Gastroesophageal sphincter (tissue), 4 donors: ENCODE data around the gene TMX4. TPM values are rescaled to one million over a fixed set of nuclear protein-coding genes. Genes with fewer than 3 reads are reported as not detected.

Experiments
- ATAC-seq: fragments of 150-250 bp; one replicate; pipeline ENCODE4 v1.9.1; 2016; ENCODE audit warnings: mild to moderate bottlenecking, moderate library complexity
- H3K27ac ChIP-seq, 4 donors: fragments of 200-600 bp; sonication (generic) in 3 of 4; 1 replicate in 3 of 4; 2 replicates in 1 of 4; pipeline ENCODE4 v1.5.1; 2016 to 2019
- H3K27me3 ChIP-seq: fragments of 200-600 bp; sonication (generic); one replicate; pipeline ENCODE4 v1.5.1; 2019
- H3K36me3 ChIP-seq, 2 donors: fragments of 200-600 bp; sonication (generic); one replicate each; pipeline ENCODE4 v1.5.1; 2019; ENCODE audit warnings: control low read depth in 1 of 2
- H3K4me1 ChIP-seq, 3 donors: fragments of 200-600 bp; sonication (generic); 1 replicate in 2 of 3; 2 replicates in 1 of 3; pipeline ENCODE4 v1.5.1; 2016 to 2019; ENCODE audit warnings: control low read depth in 2 of 3
- H3K4me3 ChIP-seq, 2 donors: fragments of 200-600 bp; sonication (generic); one replicate each; pipeline ENCODE4 v1.5.1; 2019; ENCODE audit warnings: mild to moderate bottlenecking in 1 of 2, moderate library complexity in 1 of 2
- H3K9me3 ChIP-seq, 3 donors: fragments of 200-600 bp; sonication (generic); one replicate each; pipeline ENCODE4 v1.5.1; 2017 to 2019; ENCODE audit warnings: control low read depth in 2 of 3
- CTCF ChIP-seq, 4 experiments: fragments of 200-600 bp in 2 of 4; fragments of 450-650 bp in 2 of 4; sonication (generic) in 1 of 4; IDR thresholded peaks; one replicate each; pipeline ENCODE4 v1.5.1; 2017 to 2019; ENCODE audit warnings: antibody characterized with exemption in 4 of 4, mild to moderate bottlenecking in 2 of 4, moderate library complexity in 2 of 4
- EP300 ChIP-seq: sonication (generic); formaldehyde crosslinking; IDR thresholded peaks from one replicate; pipeline ENCODE4 v1.6.1; 2017; ENCODE audit warnings: antibody characterized with exemption, mild to moderate bottlenecking
- POLR2A ChIP-seq, 2 donors: fragments of 450-650 bp; IDR thresholded peaks; one replicate each; pipeline ENCODE4 v1.6.1; 2017; ENCODE audit warnings: antibody characterized with exemption in 2 of 2, mild to moderate bottlenecking in 2 of 2, moderate library complexity in 1 of 2
- POLR2AphosphoS5 ChIP-seq: sonication (generic); formaldehyde crosslinking; IDR thresholded peaks from one replicate; pipeline ENCODE4 v1.6.1; 2017; ENCODE audit warnings: antibody characterized with exemption
- WGBS, 2 donors: methylation state at CpG; one replicate each; pipeline ENCODE4 v1.1.5; 2018; ENCODE audit warnings: low coverage in 1 of 2; 5-methylcytosine and 5-hydroxymethylcytosine counted together
- total RNA-seq, 4 donors: library from RNA; depleted of rRNA; stranded (reverse); fragments of >200 nt; gene quantifications; one replicate each; pipeline ENCODE4 v1.1.0, GENCODE V29; 2016

TMX4 gene
- total RNA-seq, 4 donors from 2014 or later: 44.7 to 76.1 (median 61.2) TPM

GRCh38 chr20:7935027-7935551 lies 84.5 kb downstream of the TMX4 start:
- no peaks in the 10 kb centered on the region for H3K36me3 ChIP-seq
- no peak for ATAC-seq
- 77 to 87% methylated on average over 4 of the region's 4 CpGs for WGBS, 2 donors

GRCh38 chr20:7933346-7933745 lies 86.2 kb downstream of the TMX4 start:
- Histone ChIP-seq H3K27me3 (no peaks in the 10 kb centered on the region), H3K27ac (no peak overlapping the region), H3K36me3 (no peaks in the 10 kb centered on the region), H3K9me3 (no peaks in the 10 kb centered on the region), H3K4me1 (peaks cover 0 to 11% (median 0%) of the 10 kb centered on the region in 3 donors), H3K4me3 (no peak overlapping the region)
- 70 to 80% methylated on average over 1 of the region's 1 CpG for whole genome bisulfite sequencing, 2 donors
- TF ChIP-seq CTCF (IDR thresholded peaks at IDR 0.05) (no peak), EP300 (no peak), POLR2AphosphoS5 (no peak), POLR2A (IDR thresholded peaks at IDR 0.05) (no peak)
- ATAC-seq: no peak

More at GRCh38 chr20:7935027-7935551, 84.5 kb downstream of the TMX4 start:
- TF ChIP-seq POLR2AphosphoS5: no peak
- no peak for TF ChIP-seq POLR2A (IDR thresholded peaks at IDR 0.05)
- TF ChIP-seq EP300: no peak
- TF ChIP-seq CTCF (IDR thresholded peaks at IDR 0.05): no peak
- Histone ChIP-seq H3K4me3 (no peak overlapping the region), H3K4me1 (peaks cover 0 to 11% (median 0%) of the 10 kb centered on the region in 3 donors), H3K27me3 (no peaks in the 10 kb centered on the region), H3K27ac (no peak overlapping the region), H3K9me3 (no peaks in the 10 kb centered on the region)

- no peak overlapping the region for H3K27ac ChIP-seq
- no peak for TF ChIP-seq EP300
- H3K27me3 ChIP-seq: no peaks in the 10 kb centered on the region
- no peak overlapping the region for H3K4me3 ChIP-seq
- no peaks in the 10 kb centered on the region for H3K4me1 ChIP-seq
- no peaks in the 10 kb centered on the region for H3K9me3 ChIP-seq
- H3K36me3 ChIP-seq: no peaks in the 10 kb centered on the region
- no peak for ATAC-seq
Measured at GRCh38 chr20:7930343-7930742, 89.2 kb downstream of the TMX4 start.

Other genes with a start within 250 kb of the TMX4 start
- gene HAO1, start 79.3 kb downstream of the TMX4 start, total RNA-seq: not detected
- 100 to 1,000 TPM in 1 of 4 donors, 10 to 100 TPM in 3; 60.8 to 104 (median 69.0) TPM for gene PLCB1, start 112.5 kb upstream of the TMX4 start, total RNA-seq